GM18873 (cell line): ENCODE data around the gene PRAMEF12.
"Not testable (repeated sequence)": the region's sequence is repeated elsewhere in the genome, so short reads cannot be mapped to it uniquely, and the experiment has no call there.

Experiments used
- ATAC-seq: cut with Tn5 transposase; IDR thresholded peaks from one replicate; pipeline ENCODE4 v1.9.1; 2021; ENCODE audit warnings: mild to moderate bottlenecking, moderate library complexity, moderate number of reproducible peaks; ENCODE audit not compliant: unreplicated experiment, low FRiP score

PRAMEF12 gene

DNA sequence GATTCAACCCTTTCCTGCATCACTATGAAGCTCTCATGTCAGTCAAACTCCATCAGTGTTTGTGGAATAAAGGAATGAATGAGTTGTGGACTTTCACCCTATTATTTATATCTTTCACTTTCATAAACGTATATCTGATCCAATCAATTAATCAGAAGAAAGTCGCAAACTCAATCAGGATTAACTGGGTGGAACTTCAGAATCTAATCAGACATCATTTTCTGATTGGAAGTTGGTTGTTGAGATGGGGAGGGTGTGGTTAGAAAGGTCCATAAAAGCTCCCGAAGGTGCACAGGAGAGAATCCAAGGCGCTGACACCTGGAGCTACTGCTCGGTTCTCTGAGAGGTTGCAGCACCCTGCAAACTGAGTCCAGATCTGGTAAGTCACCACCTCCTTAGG is at the start of gene PRAMEF12:
PRAMEF12 (plus strand) TSS at position 301 of the 400 bp plus-strand sequence. CDS start 1,130 bp downstream, outside the sequence.
- no peak for ATAC-seq

DNA sequence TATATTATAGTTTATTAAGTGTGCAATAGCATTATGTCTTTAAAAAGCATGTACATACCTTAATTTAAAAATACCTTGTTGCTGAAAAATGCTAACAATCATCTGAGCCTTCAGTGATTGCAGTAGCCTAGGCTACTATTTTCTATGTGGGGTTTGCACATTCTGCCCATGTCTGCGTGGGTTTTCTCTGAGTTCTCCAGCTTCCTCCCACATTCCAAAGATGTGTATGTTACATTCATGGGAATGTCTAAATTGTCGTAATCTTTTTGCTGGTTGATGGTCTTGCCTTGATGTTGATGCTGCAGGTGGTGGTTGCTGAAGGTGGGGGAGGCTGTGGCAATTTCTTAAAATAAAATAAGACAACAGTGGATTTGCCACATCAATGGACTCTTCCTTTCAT is 45.1 kb upstream of the PRAMEF12 start:
- no peak for ATAC-seq

DNA sequence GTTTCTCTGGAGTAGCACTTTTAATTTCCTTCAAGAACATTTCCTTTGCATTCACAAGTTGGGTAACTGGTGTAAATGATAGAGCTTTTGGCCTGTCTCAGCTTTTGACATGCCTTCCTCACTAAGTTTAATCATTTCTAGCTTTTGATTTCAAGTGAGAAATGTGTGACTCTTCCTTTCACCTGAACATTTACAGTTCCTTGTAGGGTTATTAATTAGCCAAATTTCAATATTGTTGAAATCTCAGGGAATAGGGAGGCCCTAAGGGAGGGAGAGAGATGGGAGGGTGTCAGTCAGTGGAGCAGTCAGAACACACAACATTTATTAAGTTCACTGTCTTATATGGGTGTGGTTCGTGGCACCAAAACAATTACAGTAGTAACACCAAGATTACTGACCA is 43.4 kb upstream of the PRAMEF12 start:
- ATAC-seq, result no peak

DNA sequence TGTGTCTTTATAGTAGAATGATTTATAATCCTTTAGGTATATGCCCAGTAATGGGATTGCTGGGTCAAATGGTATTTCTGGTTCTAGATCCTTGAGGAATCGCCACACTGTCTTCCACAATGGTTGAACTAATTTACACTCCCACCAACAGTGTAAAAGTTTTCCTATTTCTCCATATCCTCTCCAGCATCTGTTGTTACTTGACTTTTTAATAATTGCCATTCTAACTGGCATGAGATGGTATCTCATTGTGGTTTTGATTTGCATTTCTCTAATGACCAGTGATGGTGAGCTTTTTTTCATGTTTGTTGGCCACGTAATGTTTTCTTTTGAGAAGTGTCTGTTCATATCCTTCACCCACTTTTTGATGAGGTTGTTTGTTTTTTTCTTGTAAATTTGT is 42.5 kb upstream of the PRAMEF12 start:
- ATAC-seq, result not testable (repeated sequence)

DNA sequence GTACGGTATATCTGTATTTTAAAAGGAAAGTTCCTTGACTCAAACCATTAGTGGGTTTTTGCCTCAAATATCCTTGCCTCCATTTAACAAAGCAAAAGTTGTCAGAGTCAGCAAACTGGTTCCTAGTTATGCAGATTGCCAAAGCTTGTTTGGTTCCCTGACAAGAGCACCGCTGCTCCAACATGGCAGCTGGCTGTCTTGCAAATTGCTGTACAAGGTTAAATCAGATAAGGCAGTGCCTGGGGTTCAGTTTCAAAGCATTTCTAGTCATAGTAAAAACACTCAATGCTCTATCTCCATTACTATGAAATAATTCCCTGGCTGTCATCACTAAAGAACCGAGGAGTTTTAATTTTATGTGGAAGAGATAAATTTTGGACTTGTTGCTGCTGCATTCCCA is 38.9 kb upstream of the PRAMEF12 start:
- no peak for ATAC-seq

DNA sequence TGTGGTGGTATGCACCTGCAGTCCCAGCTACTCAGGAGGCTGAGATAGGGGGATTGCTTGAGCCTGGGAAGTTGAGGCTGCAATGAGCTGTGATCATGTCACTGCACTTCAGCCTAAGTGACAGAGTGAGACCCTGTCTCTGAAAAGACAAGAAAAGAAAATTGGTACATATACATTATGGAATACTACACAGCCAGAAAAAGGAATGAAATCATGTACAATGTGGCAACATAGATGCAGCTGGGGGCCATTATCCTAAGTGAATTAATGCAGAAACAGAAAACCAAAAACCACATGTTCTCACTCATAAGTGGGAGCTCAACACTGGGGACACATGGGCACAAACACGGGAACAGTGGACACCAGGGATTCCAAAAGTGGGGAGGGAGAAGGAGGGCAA is 34.6 kb upstream of the PRAMEF12 start:
- ATAC-seq, result no peak

DNA sequence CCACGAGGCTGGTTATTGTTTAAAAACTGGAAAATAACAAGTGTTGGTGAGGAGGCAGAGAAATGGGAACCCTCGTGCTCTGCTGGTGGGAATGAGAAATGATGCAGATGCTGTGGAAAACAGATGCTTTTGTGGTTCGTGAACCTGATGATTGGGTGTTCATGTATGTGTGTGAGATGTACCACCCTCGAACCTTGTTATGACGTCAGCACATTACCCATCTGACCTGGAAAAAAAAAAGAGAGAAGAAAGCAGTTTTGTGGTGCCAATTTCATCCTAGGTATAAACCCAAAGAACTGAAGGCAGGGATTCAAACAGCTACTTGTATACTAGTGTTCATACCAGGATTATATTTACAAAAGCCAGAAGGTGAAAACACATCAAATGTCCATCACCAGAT is 33.9 kb upstream of the PRAMEF12 start:
- ATAC-seq, result no peak

DNA sequence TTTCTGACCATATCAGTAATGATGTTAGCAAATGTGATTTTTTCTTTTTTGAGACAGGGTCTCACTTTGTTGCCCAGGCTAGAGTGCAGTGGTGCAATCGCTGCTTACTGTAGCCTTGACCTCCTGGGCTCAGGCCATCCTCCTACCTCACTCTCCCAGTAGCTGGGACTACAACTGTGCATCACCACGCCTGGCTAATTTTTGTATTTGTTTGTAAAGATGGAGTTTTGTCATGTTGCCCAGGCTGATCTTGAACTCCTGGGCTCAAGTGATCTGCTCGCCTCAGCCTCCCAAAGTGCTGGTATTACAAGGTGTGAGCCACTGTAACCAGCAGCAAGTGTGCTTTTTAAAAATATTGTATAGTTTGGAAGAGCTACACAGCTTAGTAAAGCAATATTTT is 31.6 kb upstream of the PRAMEF12 start:
- ATAC-seq, result no peak

DNA sequence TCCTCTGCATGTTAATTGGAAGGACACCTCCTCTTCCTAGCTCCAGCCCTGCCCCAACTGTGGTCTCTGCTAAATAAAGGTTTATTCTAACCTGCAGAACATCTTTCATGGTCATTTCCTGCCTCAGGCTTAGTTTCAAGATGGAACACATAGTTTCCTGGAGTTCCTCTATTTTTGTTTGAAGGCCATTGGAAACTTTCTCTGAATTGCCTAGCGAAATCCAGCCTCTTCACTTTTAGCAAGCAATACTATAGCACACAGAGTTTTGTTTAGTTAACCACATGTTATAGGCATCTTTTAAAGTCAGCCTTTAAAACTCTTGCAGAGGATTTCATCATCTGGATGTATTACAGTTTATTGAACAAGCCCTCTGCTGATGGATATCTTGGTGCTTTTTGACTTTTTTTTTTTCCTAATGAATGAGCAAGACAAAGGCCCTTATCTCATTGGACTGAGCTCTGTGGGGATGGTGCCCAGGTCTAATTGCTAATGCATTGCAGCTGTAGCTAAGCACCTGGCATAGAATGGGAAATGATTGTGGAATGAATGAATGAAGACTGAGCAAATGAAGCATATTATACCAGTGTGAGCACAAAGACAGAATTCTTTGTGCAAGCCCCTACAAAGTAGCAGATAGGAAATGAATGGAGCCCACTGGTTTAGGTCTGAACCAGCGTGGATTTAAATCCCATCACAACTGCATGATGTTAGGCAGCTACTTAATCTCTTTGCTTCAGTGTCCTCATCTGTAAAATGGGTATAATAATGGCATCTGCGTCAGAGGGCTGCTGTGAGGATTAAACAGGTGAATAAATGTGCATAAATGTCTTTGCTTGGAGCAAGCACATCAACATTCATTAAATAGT is 28.2 kb upstream of the PRAMEF12 start:
- ATAC-seq, result no peak

DNA sequence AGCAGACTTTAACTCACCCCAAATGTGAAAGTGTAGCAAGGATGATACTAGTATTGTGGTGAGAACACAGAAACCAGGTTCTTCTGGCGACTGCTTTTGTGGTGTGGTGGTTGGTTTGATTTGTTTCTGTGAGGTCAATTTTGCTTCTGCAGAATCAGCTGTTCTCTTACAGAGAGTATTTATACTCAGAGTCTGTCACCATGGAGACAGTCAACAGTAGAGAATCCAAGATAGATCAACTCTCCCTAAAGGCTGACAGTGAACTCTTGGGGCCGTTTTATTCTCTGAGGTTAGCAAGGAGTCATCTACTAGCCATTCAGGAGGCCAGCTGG is 27.6 kb upstream of the PRAMEF12 start, which contains the start of gene CFAP107:
CFAP107 (plus strand) TSS at position 209 of the 332 bp plus-strand sequence. CDS start 231 bp downstream, outside the sequence.
- no peak for ATAC-seq

DNA sequence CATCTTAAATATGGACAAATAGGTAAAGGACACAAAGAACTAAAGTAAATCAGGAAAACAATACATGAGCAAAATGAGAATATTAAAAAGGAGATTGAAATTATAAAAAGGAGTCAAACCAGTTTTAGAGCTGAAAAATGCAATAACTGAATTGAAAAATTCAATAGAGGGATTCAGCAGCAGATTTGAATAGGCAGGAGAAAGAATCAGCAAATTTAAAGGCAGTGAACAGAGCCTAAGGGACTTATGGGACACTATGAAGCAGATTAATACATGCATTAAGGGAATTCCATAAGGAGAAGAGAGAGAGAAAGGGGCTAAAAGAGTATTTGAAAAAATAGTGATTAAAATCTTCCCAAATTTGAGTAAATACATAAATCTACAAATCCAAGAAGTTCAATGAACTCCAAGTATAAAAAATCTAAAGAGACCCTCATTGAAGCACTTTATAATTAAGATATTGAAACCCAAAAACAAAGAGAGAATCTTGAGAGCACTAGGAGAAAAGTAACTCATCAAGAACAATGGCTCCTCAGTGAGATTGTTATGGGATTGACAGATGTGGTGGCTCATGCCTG is 24.7 kb upstream of the PRAMEF12 start:
- ATAC-seq, result no peak

DNA sequence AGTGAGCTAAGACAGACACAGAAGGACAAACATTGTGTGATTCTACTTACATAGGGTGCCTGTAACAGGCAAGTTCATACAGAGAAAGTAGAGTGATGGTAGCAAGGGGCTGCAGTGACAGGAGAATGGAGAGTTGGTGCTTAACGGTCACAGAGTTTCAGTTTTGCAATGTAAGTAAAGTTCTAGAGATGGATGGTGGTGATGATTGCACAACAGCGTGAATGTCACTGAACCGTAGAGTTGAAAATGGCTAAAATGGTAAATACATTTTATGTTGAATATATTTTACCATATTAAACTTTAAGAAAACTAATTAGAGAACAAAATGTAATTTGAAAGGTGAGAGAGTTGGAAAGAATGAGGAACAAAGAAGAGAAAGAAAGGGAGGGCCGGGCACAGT is 18.8 kb upstream of the PRAMEF12 start:
- no peak for ATAC-seq

DNA sequence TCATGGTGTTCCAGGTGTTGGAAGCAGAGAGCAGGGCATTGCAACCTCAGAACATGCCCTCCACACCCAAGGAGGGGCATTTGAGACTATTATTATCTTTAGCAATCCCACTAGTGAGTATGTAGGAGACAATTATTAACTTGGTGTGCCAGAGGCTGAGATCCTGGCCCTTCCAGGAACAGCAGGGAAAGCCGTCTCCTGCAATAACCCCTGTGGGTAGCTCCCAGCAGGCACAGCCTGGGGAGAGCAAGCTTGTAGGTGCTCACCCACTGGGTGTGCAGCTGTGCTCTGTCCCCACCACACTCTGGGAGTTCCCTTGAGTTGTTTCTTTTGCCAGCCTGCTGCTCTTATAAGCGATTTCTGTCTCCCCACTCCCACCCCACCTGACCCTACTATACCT is 17.3 kb upstream of the PRAMEF12 start:
- no peak for ATAC-seq

DNA sequence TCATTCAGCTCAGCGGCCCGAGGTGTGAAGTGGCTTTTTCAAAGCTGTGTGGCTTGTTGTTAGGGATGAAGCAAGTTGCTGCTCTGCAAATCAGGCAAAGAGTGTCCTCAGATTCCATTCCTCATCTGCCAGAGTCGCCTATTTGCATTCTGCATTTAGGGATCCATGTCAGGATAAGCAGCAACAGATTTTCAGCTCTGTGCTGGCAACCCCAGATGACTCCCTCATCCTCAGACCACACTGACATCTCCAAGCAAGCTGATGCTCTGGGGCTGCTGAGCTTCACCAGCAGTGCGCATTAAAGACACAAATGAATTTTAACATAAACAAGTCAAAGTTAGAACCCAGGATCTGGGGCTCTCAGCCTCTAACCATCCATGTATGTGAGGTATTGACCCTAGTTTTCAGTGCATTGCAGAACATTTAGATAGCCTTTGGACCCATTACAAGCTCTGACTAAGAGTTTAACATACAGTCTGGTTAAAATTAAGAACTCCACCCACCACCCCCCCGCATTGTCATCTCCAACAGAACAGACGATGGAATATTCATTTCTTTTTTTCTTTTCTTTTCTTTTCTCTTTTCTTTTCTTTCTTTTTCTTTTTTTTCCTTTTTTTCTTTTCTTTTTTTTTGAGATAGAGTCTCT is 16.6 kb upstream of the PRAMEF12 start:
- no peak for ATAC-seq

DNA sequence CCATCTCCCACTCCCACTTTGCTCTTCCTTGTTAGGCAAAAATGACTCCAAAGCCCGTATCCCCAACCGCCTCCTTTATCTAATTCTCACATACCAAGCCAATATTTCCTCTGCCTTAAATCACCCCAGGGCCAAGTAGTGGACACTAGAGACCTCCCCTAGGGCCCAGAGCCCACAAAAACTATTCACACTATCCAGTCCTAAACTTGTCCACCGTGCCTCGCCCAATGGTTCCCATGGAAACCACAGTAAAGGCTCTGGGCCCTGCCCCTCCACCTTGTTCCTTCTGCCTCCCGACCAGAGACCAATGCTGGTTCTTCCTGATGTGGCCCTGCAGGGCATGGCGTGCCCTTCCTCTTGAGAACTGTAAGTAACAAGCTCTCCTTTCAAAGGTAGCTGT is 15.7 kb upstream of the PRAMEF12 start:
- no peak for ATAC-seq

DNA sequence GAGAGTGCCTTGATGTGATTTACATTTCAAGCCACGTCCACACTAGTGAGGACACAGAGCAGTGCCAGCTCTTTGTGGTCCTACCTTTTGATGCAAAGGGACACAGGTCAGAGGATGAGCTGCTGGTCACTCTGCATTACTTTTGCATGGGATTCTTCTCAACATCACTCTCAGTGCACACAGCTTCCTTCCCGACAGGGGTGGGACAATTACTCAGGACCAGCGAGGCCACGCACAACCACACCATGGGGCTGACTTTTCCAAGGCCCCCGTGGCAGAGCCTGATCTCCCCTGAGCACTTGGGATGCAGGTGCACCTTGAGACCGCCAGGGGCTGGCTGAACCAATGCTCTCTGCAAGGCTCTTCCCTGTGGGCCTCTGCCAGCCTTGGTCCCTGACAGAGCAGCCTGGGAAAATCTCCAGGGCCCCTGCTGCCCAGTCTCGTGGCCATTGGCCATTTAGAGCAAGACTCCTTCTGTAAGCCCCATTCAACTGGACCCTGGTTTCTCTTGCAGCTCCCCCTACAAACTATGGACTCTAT is 13.2 kb upstream of the PRAMEF12 start:
- no peak for ATAC-seq

DNA sequence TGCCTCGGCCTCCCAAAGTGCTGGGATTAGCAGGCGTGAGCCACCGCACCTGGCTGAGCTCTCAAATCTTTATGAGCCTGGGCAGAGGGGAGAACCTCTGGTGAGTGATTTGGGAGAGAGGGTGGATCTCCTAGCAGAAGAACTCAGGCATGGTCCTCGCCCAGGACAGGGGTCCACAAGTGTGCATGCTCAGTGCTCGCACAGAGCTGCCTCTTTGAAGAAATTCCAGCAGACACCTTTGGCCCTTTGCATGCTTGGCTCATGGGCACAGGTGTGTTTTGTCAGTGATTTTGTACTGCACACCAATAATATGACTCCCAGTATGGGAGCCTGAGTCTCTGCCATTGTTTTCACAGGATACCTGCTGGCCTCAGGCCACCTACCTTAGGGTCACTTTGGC is 11.8 kb upstream of the PRAMEF12 start:
- ATAC-seq, result no peak

DNA sequence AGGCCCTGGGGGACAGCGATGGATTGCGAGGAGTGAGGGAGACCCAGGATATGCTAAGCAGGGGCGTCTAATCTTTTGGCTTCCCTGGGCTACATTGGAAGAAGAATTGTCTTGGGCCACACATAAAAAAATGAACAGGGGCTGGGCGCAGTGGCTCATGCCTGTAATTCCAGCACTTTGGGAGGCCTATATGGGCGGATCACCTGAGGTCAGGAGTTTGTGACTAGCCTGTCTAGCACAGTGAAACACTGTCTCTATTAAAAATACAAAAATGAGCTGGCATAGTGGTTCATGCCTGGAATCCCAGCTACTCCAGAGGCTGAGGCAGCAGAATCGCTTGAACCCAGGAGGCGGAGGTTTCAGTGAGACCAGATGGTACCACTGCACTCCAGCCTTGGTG is 10.8 kb upstream of the PRAMEF12 start:
- ATAC-seq, result no peak

DNA sequence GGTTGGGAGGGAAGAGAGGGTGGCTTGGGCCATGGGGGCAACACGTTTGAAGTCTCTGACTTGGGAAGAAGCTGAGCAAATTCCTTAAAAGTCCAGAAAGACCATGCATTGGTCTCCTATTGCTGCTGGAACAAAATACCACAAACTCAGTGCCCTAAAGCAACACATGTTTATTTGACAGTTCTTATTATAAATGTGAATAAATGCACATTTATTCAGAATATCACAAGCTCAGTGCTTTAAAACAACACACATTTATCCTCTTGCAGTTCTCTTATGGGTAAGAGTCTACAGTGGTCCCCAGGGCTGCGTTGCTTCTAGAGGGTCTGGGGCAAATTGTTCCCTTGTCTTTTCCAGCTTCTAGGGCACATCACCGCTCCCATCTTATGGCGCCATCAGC is 10.1 kb upstream of the PRAMEF12 start:
- ATAC-seq, result no peak

DNA sequence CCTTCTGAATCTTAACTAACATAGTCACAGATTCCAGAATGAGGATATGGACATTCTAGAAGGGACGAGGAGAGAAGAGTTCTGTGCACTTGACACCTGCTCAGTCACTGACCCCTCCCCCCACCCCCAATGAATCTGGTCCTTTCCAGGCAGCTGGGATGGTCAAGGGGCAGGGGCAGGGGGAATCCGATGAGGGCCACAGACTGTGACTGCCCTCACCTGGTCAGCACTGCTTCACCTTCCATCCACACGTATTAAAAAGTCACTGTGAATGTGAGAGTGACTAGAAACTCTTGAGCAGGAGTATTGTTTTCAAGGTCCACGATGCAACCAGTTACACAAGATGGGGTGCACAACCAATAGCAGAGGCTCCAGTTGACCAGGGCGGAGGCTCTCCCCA is 9.5 kb upstream of the PRAMEF12 start:
- ATAC-seq, result no peak

DNA sequence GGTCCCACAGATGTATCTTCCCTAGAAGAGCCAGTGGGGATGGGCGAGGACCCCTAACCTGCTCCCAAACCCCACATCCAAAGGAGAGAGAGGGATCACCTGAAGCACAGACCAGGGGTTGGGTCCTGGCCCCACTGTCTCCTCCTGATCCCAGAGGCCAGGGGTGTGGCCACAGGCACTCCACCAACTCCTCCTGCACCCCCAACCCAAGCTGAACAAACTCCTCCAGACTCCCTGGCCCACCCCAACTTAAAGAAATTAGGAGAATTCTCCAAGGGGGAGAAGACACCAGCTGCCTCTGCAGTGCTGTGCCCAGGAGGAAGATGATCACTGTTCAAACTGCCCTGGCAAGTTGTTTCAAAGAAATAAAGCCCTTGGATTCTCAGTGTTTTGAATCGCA is 4.5 kb upstream of the PRAMEF12 start:
- ATAC-seq, result no peak
